Central memory CD8-positive, alpha-beta T cell (primary cell): ENCODE results near the gene LDLRAD4.

Source experiments
- ATAC-seq: fragments of 150-1000 bp; cut with Tn5 transposase; replicated peaks from 2 replicates; pipeline ENCODE4 v1.10.0; 2022; ENCODE audit warnings: mild to moderate bottlenecking, moderate FRiP score, moderate number of reproducible peaks; ENCODE audit not compliant: poor library complexity, severe bottlenecking; ENCODE audit errors: extremely low read depth
- DNase-seq, 2 donors: peaks; one replicate each; pipeline ENCODE4 v3.0.0; 2021; ENCODE audit warnings: low spot score in 2 of 2
- H3K27ac Mint-ChIP-seq: one replicate; pipeline ENCODE4 v1.8.0; 2022; ENCODE audit warnings: low read depth, mild to moderate bottlenecking, moderate library complexity, mixed read lengths
- H3K27me3 Mint-ChIP-seq: one replicate; pipeline ENCODE4 v1.8.0; 2022; ENCODE audit warnings: mixed read lengths
- H3K36me3 Mint-ChIP-seq: one replicate; pipeline ENCODE4 v1.8.0; 2022; ENCODE audit warnings: mild to moderate bottlenecking, moderate library complexity, mixed read lengths; ENCODE audit not compliant: insufficient read depth
- H3K4me1 Mint-ChIP-seq: one replicate; pipeline ENCODE4 v1.8.0; 2022; ENCODE audit warnings: mixed read lengths
- H3K4me3 Mint-ChIP-seq: one replicate; pipeline ENCODE4 v1.8.0; 2022; ENCODE audit warnings: mild to moderate bottlenecking, moderate library complexity, mixed read lengths
- H3K9me3 Mint-ChIP-seq: one replicate; pipeline ENCODE4 v1.8.0; 2022; ENCODE audit warnings: mixed read lengths

Gene LDLRAD4

DNA sequence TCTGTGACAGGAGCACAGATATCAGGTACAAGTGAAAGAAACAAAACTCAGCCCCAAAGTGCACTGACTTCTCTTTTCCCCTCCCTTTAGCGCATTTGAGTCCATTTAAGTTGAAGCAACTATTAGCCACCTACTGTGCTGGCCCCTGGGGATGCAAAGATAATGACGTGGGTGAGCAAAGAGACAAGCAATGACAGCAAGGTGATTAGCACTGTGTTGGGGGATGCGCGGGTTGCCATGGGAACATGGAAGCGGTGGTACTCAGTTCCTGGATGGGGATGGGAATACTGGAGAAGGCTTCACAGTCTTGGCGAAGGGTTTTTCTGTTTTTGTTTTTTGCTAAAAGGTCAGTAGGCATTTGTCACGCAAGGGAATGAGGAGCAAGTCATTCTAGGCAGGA lies 205.8 kb downstream of the LDLRAD4 start:
- H3K36me3 Mint-ChIP-seq = no peaks in the 10 kb centered on the region
- H3K27ac Mint-ChIP-seq = no peak overlapping the region
- no peaks in the 10 kb centered on the region for H3K4me1 Mint-ChIP-seq
- no peak overlapping the region for H3K4me3 Mint-ChIP-seq
- DNase-seq = no peak
- H3K9me3 Mint-ChIP-seq = no peaks in the 10 kb centered on the region
- ATAC-seq = no peak
- H3K27me3 Mint-ChIP-seq = no peaks in the 10 kb centered on the region

DNA sequence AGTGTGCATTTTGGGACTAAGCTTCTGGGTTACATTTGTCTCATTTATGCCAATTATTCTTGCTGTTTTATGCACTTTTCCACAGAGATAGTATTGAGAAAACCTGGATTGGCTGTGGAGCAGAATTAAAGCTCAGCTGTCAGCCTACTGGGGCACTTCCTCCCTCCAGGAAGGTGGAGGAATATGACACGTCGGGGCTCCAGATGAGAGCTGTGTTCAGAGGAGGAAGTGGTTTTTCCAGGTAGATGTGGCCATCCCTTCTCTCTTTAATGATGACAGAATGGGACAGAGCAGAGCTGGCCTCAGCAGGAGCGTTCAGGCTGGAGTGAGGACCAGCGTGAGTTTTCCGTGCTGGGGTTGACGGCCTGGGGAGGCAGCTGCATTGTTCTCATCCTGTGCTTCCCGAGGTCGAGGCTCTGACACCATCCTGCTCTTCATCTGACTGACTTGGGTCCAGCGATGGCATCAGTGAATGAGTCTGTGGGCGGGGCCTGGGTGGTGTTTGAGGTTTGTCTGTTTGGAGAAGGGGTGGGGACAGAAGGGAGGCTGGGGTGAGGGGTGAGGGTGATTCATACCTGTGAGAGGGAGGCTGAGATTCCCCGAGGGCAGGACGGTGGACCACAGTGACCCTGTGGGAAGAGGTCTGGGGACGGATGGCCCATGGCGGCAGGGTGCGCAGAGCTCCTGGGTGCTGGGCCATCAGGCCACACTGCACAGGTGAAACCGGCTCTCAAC lies 207.0 kb downstream of the LDLRAD4 start:
- DNase-seq = no peak
- H3K4me3 Mint-ChIP-seq = no peak overlapping the region
- no peak overlapping the region for H3K27ac Mint-ChIP-seq
- H3K36me3 Mint-ChIP-seq = no peaks in the 10 kb centered on the region
- no peak for ATAC-seq
- H3K4me1 Mint-ChIP-seq = no peaks in the 10 kb centered on the region
- H3K27me3 Mint-ChIP-seq = no peaks in the 10 kb centered on the region
- no peaks in the 10 kb centered on the region for H3K9me3 Mint-ChIP-seq

DNA sequence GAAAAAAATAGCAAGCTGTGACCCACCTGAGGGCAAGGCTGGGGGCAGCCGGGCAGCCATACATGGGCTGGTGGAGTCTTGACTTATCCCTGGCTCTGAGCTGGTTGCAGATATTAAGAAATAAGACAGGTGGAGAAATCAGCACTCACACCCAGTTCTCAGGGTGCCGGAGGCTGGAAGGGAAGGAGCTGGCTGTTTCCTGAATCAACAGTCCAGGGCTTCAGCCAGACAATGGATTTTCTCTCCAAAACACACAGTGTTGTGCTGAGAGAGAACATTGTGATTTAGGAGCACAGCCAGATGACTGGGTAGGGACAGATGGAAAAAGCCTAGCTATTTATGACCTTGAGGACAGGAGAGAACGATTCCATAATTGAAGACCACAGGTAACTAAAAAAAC lies 208.8 kb downstream of the LDLRAD4 start:
- no peaks in the 10 kb centered on the region for H3K9me3 Mint-ChIP-seq
- no peak for ATAC-seq
- H3K27ac Mint-ChIP-seq = no peak overlapping the region
- no peaks in the 10 kb centered on the region for H3K27me3 Mint-ChIP-seq
- H3K4me1 Mint-ChIP-seq = no peaks in the 10 kb centered on the region
- DNase-seq = no peak
- H3K36me3 Mint-ChIP-seq = no peaks in the 10 kb centered on the region
- H3K4me3 Mint-ChIP-seq = no peak overlapping the region

DNA sequence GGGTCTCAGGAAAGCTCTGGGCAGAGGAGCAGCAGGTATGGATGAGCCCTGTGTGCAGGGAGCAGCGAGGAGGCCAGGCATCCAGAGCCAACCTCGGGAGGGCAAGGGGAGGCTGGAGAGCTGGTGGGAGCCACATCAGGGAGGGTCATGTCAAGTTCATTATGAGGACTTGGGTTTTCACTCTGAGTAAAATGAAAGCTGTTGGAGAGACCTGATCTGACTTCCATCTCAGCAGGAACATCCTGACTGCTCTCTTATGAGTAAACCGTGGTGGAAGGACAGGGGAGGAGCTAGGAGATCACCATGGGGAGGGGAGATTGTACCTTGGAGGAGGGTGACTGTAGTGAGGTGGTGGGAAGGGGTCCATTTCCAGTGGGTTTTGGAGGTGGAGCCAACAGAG lies 209.8 kb downstream of the LDLRAD4 start:
- no peaks in the 10 kb centered on the region for H3K4me1 Mint-ChIP-seq
- DNase-seq (no peak), ATAC-seq (no peak)
- H3K27ac Mint-ChIP-seq = no peak overlapping the region
- no peaks in the 10 kb centered on the region for H3K27me3 Mint-ChIP-seq
- no peaks in the 10 kb centered on the region for H3K36me3 Mint-ChIP-seq
- H3K4me3 Mint-ChIP-seq = no peak overlapping the region
- H3K9me3 Mint-ChIP-seq = no peaks in the 10 kb centered on the region

DNA sequence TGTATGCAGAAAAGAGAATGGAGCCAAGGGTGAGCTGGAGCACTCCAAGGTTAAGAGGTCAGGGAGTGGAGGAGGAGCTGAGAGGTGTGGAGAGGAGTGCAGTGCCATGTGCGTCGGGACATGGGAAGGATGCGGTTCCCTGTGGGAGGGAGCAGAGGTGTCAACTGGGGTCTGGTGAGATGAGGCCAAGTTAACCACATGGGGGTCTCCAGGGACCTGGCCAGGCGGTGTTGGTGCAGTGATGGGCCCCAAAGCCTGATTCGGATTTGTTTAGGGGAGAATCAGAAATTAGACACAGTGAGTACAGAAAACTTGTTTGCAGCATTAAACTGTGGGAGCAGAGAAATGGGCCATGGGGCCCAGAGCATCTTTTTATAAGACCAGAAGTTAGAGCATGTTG lies 210.5 kb downstream of the LDLRAD4 start:
- Mint-ChIP-seq H3K4me1 (no peaks in the 10 kb centered on the region), H3K4me3 (no peak overlapping the region), H3K27ac (no peak overlapping the region), H3K27me3 (no peaks in the 10 kb centered on the region), H3K9me3 (no peaks in the 10 kb centered on the region), H3K36me3 (no peaks in the 10 kb centered on the region)
- ATAC-seq = no peak
- DNase-seq = no peak

DNA sequence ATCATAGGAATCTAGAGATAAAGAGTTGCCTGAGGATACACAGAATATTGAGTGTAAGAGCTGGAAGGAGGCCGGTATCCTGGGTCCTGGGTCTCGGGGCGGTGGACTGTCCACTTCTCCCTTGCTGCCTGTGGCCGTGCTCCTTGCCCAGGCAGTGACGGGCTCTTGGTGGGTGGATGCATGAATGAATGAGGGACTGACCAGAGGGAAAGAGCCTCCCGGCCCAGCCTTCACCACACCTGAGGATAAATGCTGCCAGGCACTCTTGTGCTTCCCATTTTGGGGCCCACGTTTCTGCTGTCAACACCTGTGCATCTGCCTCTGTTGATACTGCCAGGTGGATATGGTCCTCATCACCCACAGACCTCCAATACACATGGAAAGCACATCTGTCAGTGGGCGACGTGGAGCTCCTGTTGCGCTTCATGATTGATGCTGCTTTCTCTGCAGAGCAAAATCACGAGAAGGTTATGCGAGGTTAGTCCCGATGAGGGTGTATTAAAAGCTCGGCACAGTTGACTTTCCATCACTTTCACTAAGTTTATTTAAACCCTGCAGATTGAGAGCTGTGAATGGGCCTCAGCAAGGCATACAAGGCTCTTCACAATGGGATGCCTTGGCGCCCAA lies 211.4 kb downstream of the LDLRAD4 start:
- no peak for DNase-seq
- Mint-ChIP-seq H3K9me3 (no peaks in the 10 kb centered on the region), H3K4me3 (no peak overlapping the region), H3K4me1 (no peaks in the 10 kb centered on the region), H3K27ac (no peak overlapping the region), H3K36me3 (no peaks in the 10 kb centered on the region), H3K27me3 (no peaks in the 10 kb centered on the region)
- no peak for ATAC-seq

DNA sequence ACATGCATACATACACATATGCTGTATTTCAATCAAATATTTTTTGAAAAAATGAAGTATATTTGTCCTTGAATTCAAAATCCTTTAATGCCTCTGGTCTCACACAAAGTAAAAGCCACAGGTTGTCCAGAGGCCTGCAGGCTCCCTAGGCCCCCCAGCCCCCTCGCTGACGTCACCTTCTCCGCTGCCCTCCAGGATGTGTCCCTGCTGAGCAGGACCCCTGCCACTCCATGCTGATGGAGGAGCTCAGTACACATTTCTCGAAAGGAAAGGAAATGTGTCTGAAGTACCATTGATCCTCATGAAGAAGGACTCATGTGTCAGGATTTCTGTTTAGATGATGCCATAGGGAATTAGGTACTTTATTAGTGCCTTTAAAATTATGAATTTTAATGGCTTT lies 212.1 kb downstream of the LDLRAD4 start:
- H3K27me3 Mint-ChIP-seq = no peaks in the 10 kb centered on the region
- H3K4me1 Mint-ChIP-seq = no peaks in the 10 kb centered on the region
- no peak overlapping the region for H3K4me3 Mint-ChIP-seq
- ATAC-seq (no peak), DNase-seq (no peak)
- no peaks in the 10 kb centered on the region for H3K36me3 Mint-ChIP-seq
- H3K9me3 Mint-ChIP-seq = no peaks in the 10 kb centered on the region
- no peak overlapping the region for H3K27ac Mint-ChIP-seq

DNA sequence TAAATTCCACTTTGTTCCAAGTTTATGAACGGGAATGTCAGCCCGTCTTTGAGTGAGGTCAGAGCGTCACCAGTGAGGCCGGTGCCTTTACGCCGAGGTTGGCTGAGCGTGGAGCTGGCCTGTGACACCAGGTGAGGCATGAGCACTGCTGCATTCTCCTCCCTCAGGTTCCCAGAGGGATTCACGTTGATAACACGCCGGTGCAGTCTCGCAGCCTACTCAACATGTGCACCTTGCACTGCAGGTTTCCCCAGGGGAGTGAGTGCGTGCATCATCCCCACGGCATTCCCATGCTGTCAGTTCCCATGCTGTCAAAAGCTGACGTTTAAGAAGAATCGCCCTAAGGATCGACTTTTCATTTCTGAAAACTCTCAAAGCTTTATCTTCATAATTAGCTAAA lies 213.3 kb downstream of the LDLRAD4 start:
- H3K27ac Mint-ChIP-seq = no peak overlapping the region
- DNase-seq (no peak), ATAC-seq (no peak)
- no peak overlapping the region for H3K4me3 Mint-ChIP-seq
- no peaks in the 10 kb centered on the region for H3K27me3 Mint-ChIP-seq
- no peaks in the 10 kb centered on the region for H3K36me3 Mint-ChIP-seq
- H3K9me3 Mint-ChIP-seq = no peaks in the 10 kb centered on the region
- H3K4me1 Mint-ChIP-seq = no peaks in the 10 kb centered on the region

DNA sequence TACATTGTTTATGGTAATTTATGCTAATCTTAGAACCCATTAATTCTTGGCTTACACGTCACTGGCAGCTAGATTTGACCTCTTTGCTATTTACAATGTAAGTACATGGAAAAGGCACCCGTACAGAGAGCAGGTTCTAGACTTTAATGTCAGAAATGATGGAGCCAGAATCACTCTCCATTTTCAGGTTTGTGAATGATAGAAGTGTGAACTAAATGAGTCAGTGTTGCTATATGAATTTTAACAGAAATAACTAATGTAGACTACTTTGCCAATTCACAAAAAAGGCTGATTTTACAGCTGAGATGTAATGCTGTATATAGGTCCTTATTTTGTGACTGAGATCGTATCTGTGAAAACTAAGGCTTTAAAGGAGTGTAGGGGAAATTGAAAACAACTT lies 214.6 kb downstream of the LDLRAD4 start:
- no peak overlapping the region for H3K27ac Mint-ChIP-seq
- H3K4me3 Mint-ChIP-seq = no peak overlapping the region
- H3K36me3 Mint-ChIP-seq = no peaks in the 10 kb centered on the region
- DNase-seq (no peak), ATAC-seq (no peak)
- no peaks in the 10 kb centered on the region for H3K27me3 Mint-ChIP-seq
- no peaks in the 10 kb centered on the region for H3K9me3 Mint-ChIP-seq
- H3K4me1 Mint-ChIP-seq = peaks cover 9% of the 10 kb centered on the region

DNA sequence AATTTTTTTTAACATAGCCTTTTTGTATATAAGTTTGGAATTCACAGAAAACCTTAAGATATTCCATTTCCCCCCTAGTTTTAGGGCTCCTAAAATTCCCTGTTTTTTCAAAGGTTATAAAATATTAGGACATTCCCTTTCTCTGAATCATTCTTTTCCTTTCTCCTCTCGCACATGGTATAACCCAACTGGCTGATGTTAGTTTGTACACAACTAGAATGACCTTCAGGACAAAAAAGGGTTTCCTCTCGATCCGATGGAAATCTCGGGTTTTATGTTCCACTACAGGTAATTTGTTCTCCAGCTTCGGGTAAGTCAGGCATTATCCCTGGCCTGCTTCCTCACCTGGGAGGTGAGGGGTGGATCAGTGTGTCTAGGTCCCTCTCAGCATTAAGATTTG lies 215.1 kb downstream of the LDLRAD4 start:
- H3K9me3 Mint-ChIP-seq = no peaks in the 10 kb centered on the region
- no peak overlapping the region for H3K4me3 Mint-ChIP-seq
- ATAC-seq (no peak), DNase-seq (no peak)
- H3K4me1 Mint-ChIP-seq = peaks cover 13% of the 10 kb centered on the region
- H3K36me3 Mint-ChIP-seq = no peaks in the 10 kb centered on the region
- no peak overlapping the region for H3K27ac Mint-ChIP-seq
- no peaks in the 10 kb centered on the region for H3K27me3 Mint-ChIP-seq

DNA sequence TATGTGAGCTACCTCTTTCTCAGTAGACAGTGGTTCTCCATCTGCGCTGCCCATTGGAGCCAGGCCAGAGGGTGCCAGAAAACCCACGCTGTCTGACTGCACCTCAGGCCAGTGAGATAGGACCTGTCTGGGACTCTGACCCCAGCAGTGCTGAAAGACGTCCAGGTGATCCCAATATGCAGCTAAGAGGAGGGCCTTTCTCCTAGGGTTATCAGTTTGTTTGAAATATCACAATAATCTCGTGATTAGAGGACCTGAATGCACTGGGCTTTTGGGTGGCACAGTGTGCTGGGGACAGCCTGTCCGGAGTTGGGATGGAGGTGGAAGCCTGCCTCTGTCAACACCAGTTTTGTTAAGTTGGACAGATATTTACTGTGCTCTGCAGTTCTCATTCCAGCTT lies 216.3 kb downstream of the LDLRAD4 start:
- H3K27me3 Mint-ChIP-seq = no peaks in the 10 kb centered on the region
- H3K36me3 Mint-ChIP-seq = no peaks in the 10 kb centered on the region
- ATAC-seq = no peak
- no peak overlapping the region for H3K27ac Mint-ChIP-seq
- H3K4me1 Mint-ChIP-seq = peaks cover 13% of the 10 kb centered on the region
- no peak for DNase-seq
- H3K4me3 Mint-ChIP-seq = no peak overlapping the region
- H3K9me3 Mint-ChIP-seq = no peaks in the 10 kb centered on the region

DNA sequence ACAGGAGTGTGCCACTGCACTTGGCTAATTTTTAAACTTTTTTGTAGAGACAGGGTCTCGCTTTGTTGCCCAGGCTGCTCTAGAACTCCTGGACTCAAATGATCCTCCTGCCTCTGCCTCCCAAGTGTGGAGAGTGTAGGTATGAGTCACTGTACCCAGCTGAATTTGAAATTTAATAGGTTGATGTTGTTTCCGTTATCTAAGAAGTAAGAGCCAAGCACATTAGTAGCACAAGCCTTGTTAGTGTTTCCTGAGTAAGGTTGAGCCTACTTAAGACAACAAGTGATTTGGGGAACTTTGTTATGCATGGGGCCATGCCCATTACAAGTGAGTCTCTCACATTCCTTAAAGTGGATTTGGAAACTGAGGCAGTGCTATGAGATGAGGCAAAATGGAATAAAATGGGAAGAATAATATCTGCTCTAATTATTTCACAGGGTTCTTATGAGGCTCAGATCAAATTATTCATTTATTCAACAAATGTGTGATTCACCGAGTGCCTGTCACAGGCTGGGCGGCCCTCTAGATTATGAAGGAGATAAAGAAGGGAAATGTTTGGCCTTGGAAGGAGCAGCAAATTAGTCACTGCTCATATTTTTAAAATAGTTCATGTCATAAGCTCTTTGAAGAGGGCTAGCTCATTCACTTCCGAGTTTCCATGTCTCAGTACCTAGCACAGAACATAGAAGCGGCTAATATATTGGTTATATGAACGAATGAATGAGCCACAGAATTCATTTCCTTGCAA lies 217.2 kb downstream of the LDLRAD4 start:
- ATAC-seq (no peak), DNase-seq (no peak)
- H3K27me3 Mint-ChIP-seq = no peaks in the 10 kb centered on the region
- peaks cover 13% of the 10 kb centered on the region for H3K4me1 Mint-ChIP-seq
- H3K4me3 Mint-ChIP-seq = no peak overlapping the region
- H3K36me3 Mint-ChIP-seq = no peaks in the 10 kb centered on the region
- no peak overlapping the region for H3K27ac Mint-ChIP-seq
- no peaks in the 10 kb centered on the region for H3K9me3 Mint-ChIP-seq

DNA sequence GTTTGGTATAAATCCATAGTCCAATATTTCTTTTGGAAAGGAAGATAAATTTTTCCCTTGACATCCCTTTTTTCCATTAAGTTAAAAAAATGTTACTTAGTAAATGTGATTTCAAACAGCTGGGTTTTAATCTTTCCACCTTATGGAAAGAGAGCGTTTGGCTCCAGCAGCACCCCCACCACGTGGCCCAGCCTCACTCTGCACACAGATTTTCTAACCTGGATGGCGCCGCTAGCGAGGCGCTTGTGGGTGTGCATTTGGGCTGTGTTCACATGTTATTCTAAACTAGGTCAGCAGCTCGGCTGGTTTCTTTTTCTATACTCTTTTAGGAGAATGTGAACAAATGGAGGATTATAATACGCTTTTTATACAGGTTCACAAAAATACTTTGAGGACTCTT lies 218.0 kb downstream of the LDLRAD4 start:
- H3K27me3 Mint-ChIP-seq = no peaks in the 10 kb centered on the region
- no peaks in the 10 kb centered on the region for H3K36me3 Mint-ChIP-seq
- H3K9me3 Mint-ChIP-seq = no peaks in the 10 kb centered on the region
- H3K27ac Mint-ChIP-seq = no peak overlapping the region
- ATAC-seq (peak; percentile 28), DNase-seq (no peak)
- peaks cover 13% of the 10 kb centered on the region for H3K4me1 Mint-ChIP-seq
- H3K4me3 Mint-ChIP-seq = no peak overlapping the region
